NOMO-1 (cell line): ENCODE data around the gene KCNIP4.

Experiments used
- DNase-seq, 2 experiments: peaks; one replicate each; lab custom pipeline; 2025; ENCODE audit not compliant: unreplicated experiment in 2 of 2; lab: John Stamatoyannopoulos, UW

The KCNIP4 gene

DNA sequence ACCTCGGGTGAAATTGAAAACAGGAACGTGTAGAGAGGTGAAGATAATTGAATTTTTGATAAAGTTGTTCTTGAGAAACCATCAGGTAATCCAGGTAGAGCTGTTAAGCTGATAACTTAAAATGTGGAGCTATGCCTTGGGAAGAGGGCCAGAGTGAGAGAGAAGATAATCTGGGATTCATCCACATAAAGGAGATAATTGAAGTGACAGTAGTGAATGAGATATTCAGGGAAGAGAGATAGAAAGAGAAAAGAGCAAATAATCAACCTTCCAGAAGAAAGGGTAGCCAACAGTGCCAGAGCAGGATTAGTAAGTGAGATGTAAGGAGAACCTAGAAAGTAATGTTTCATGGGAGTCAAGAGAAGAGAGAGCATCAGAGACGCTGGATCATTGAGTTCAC is 950.7 kb downstream of the KCNIP4 start:
- no peak for DNase-seq

DNA sequence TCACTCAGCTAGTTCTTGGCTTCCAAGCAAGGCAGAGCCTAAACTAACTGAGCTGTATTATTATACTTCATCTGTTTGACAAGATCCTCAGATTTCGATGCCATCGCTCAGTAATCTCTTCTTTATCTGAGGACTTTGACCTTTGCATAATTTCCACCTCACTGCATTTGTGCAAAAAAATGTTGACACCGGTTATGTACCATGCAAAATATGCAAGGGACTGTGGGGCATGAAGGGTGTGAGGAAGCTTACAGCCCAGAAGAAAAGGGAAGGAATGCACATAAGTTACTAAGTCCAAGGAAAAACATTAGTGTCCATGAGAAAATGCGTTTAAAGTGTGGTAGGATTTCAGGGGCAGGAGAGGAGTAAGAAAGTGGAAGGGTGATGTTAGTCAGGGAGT is 953.0 kb downstream of the KCNIP4 start:
- DNase-seq = no peak

DNA sequence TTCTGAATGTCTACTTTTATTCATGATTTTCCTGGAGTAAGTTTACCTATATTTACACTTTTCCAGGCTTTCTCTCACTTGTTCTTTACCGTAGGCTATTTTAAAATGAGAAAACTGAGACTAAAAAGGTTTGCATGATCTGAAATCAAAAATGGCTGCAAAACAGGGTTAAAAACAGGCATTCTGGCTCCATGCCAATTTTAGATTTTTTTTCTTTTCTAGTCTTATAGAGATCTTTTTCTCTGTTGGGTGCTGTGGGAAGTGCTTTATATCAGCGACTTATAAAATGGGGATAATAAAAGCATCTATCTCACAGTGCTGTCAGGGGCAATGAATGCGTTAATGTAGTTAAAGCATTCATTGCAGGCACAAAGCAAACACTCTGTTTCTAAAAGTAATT is 953.6 kb downstream of the KCNIP4 start:
- no peak for DNase-seq

DNA sequence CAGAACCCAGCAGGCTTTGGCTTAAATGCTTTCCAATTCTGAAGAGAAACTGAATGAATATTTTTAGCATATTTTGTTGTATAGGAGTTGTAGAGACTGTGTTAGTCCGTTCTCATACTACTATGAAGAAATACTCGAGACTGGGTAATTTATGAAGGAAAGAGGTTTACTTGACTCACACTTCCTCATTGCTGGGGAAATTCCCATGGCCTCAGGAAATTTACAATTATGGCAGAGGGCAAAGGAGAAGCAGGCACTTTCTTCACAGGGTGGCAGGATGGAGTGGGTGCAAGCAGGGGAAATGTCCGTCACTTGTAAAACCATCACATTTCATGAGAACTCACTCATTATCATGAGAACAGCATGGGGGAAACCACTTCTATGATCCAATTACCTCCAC is 956.6 kb downstream of the KCNIP4 start:
- peak; percentile 76 to 80 for DNase-seq

DNA sequence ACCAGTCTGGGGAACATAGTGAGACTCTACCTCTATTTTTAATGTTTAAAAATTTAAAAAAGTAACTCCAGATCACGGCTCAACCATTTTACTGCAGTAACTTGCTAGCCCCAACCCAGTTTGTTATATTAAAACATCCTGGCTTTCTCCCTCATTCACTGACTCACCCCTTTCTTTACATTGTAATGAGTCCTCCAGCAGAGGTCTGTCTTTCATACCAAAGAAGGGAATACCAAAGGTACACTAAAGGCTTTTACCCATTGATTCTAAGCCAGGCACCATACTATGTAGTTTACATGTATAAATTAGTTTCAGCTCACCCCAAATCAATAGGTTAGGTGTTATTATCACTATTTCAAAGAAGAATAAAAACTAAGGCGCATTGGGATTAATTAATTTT is 961.4 kb downstream of the KCNIP4 start:
- DNase-seq = no peak

DNA sequence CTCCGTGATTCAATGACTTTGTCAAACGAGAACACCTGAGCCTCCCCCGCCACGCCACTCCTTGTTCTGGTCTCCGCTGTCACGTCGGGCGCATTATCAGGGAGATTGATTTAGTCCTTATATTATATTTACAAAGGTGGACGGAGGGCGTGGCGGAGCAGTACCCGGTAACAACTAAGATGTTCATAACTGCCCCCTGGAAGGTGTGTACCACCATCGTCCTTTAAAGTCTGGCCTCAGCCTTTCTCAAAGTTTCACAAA is 964.1 kb downstream of the KCNIP4 start:
- DNase-seq = no peak

DNA sequence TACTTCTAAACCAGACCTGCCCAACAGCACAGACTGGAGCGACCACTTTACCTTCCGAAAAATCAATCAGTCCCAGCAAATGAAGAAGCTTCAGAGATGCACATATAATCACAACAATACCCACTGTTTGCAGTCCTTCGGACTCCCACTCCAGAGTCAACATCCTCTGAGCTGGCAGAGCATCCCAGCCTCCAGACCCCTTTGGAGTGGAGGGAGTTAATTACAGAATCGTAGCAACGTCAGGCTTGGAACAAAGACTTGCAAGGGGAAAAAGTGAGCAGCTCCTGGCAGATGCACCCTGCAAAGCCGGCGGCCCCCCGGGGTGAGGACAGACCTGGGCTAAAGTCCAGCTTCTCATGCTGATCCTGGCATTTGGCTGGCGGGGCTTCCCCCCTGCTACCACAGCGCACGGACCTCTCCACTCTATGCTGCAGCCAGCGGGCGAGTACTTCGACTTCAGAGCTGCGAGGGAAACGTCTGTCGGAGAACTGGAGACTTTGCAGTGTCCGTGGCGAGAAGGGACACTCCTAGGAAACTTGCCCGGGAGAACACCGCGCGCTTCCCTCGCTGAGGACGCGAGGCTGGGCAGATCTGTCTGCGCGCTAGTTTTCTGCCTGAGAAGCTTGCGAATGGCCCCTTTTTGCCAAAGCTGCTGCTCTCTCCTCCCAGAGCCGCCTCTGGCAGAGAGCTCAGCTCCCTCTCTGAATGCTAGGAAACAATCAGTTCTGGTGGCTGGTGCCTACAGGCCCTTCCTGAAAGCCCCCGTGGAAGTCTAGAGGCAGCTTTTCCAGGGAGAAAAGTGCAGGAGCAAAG is 964.6 kb downstream of the KCNIP4 start:
- DNase-seq = no peak

DNA sequence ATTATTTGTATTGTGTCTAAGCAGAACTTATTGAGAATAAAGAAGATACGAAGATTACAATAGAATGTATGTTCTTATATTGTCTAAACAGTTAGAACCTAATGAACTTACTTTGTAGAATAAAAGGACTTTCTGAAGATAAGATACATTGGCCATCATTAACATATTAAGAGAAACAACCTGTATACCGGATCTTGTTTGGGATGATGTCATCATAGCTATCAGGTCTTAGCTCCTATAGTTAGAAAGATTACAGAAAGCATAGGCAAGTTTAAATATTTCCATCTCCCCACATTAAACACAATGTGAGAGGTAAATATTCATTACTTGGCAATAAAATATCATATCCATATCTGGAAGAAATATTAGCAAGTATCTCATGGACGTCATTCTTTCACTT is 966.0 kb downstream of the KCNIP4 start:
- DNase-seq = no peak

DNA sequence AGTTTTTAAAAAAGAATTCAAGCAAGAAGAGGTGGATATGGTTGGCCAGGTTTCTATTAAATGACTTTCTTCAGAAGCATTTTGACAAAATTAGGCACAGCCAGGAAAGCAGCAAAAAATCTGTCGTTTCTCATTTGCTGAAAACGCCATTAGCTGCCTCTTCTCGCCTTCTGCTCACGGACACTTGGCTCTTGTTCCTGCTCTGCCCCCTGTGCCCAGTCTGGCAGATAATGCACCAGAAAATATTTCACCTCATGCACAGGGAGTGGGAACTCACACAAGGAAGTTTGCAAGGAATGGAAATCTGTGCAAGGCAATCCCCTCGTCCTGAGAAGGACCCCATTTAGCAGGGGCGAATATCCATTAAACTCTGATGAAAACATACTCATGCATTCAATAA is 988.3 kb downstream of the KCNIP4 start:
- no peak for DNase-seq

DNA sequence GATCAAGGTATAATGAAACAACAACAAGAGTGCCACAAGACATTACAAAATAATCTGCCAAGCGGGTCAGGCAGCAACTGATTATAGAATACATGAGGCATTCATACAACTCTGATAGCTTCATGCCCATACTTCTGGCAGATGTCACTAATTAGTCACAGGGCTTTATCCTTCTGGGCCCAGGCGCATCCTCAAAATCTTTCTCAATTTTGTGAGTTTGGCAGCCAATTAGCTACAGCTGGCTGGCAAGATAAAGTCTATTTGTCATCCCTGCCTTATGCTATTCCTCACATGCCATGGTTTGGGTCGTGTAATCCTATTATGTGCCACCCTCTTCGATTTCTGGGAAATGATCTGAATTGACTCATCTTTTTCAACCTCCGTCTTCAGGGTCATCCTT is 994.0 kb downstream of the KCNIP4 start:
- DNase-seq = no peak

DNA sequence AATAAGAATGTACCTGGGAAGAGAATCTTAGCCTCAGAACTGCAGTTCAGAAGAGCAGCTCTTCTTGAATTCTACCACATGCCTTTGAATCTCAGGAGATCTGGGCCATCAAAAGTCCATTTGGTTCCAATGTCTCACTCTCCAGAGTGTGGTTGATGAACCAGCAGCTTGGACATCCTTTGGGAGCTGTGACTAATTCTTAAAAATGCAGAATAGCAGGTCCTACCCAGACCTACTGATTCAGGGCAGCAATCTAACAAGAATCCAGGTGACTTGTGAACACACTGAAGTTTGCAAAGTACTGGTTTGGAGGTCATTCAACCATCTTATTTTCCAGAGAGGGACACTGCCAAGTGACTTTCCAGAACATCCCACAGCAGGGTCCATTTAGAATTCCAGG is 1003.6 kb downstream of the KCNIP4 start:
- no peak for DNase-seq

DNA sequence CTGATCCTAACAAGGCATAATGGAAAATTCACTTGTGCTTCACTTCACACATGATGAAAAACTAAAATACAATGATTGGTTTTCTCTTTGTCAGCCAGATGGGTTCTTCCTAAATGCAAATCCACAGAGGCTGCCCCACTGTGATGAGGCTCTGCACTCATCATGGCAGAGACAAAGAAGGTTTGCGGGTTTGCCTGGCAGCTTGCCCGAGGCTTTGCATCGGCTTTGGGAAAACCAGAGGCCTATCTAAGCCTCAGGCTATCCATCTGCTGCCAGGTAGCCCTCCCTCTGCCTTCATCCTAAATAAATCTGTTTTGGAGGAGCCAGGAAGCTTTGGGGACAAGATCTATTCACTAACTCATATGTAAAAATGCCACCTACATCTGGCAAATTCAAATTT is 1004.1 kb downstream of the KCNIP4 start:
- no peak for DNase-seq

DNA sequence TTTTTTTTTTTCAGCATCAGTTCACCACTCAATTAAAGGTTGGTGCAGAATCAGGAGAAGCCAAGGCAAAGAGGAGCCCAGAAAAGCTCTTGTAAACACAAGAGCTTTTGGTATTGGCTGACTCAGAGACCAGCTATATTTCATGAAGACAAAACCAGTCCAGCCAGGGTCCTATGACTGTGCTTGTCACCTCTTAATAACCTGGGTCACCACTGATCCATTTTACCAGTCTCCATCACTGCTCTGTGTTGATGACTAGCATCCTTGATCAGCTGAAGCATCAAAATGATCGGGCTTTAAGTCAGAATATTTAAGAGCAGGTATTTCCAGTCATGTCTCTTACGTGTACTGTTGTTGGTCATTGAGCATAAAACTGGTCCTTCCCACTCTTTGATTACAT is 1010.4 kb downstream of the KCNIP4 start:
- no peak for DNase-seq

DNA sequence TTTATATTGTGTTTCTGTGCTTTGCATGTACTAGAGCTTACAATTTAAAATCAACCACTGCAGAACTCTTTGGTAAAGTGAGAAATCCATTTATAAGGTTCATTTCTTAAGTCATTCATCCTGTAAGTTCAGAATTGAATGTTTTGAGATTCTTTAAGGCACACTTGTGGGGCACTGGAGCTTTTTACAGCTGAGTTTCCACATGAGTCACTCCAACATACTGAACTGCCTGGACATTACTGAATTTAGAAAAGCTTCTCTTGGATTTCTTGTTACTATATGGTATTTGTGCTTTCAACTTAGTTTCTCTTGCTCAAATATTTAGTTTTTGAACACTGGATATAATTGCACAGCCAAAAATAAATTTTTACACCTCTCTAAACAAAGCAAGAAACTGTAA is 1022.0 kb downstream of the KCNIP4 start:
- DNase-seq = no peak

DNA sequence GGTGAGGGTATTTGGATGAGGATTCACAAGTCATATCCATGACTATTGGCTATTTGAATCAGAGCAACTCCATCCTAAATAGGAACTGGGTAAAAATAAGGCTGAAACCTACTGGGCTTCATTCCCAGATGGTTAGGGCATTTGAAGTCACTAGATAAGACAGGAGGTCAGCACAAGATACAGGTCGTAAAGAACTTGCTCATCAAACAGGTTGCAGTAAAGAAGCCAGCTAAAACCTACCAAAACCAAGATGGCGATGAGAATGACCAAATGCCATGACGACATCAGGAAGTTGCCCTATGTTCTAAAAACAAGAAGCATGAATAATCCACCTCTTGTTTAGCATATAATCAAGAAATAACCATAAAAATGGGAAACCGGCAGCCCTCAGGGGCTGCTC is 1023.4 kb downstream of the KCNIP4 start:
- DNase-seq = no peak

DNA sequence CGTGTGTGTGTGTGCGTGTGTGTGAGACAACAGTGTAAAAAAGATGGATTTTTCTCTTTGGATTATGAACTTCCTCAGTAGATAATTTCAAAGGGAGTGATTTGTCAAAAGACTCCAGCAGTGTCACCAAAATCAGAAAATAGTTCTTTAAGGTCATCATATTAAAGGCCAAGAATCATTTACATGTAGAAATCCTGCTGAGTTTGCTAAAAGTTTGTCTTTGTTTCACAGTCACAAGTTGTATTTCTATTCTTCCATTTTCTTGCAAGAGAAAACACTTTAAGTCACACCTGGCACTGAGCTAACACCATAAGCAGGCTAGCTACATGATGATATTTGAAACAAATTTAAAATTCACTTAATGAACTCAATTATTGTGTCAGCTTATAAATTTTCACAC is 1025.6 kb downstream of the KCNIP4 start:
- no peak for DNase-seq

DNA sequence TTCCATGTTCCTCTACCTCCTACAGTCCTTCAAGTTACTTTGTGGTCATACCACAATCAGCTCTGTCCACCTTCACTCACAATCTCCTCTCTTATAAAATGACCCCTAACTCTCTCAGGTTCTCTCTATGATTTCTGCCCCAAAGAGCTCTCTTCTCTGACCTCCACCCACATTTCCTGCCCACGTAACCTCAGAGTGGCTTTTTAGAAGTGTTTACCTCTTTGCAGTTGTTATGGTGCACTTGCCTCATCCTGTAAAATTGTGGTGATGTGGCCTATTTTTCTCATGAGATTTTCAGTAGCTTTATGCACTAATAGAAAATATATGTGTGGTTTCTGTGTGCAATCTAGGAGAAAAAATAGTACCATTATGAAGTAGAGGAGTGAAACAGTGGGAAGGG is 1032.5 kb downstream of the KCNIP4 start:
- DNase-seq = no peak

DNA sequence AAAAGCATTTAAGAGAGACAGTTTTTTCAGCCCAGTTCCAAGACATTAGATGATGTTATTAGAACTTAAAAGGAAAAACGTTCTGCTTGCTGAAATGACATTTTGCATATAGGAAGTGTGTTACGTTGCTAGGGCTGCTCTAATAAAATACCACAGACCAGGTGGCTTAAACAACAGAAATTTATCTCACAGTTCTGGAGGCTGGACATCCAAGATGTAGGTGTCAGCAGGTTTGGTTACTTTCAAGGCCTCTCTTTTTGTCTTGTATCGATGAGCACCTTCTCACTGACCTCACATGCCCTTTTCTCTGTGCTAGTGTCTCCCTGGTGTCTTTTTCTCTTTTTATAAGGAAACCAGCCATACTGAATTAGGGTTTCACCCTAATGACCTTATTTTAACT is 1043.6 kb downstream of the KCNIP4 start:
- no peak for DNase-seq

DNA sequence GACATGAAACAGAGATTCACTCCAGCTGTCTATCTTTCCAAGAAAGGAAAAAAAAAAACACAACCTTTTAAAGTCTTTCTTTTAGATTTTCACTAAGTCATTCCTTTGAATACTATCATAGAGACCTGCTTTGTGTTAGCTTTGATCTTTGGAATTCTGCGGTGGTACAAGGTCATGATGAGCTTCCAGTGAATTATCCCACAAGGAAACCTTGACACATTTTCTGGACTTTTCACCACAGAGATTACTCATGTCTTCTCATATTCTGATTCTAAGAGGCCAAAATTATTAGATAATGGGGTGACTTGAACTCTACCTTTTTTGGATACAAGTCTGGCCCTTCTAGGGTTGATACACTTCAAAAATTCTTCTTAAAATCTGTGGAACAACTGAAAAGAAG is 1046.7 kb downstream of the KCNIP4 start:
- DNase-seq = no peak

DNA sequence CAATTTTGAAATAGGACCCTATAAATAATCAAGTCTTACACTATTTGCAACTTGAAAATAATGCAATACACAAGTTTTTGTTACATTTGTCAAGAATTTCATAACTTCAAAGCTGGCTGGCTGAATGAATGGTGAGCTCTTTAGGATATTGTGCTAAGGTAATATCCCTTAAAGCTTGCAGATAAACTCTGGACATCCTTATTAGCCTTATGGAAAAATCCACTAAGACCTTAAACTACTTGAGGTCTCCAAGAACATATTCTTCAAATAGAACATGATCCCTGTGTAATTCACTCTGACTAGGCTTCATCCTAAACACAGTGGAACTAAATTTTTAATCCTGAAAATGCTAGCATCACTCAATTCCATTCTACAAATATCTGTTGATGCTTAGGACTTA is 1049.0 kb downstream of the KCNIP4 start:
- DNase-seq = no peak

DNA sequence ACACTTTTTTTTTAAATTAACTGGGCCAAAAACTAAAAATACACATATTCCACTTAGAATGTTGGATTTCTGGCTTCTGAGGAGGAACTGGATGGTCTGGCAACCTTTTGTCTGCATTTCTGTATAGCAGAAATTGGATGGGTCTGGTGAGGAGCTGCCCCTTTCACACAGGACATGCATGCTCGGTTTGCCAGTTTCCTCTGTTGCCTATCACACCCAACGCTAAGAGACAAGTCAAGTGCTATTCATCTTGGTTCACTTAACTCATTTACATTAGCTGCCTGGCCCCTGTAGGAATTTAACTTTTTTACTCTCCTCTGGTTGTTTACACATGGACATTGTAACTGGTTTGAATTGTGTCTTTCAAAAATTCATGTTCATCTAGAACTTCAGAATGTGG is 1052.6 kb downstream of the KCNIP4 start:
- DNase-seq = no peak

DNA sequence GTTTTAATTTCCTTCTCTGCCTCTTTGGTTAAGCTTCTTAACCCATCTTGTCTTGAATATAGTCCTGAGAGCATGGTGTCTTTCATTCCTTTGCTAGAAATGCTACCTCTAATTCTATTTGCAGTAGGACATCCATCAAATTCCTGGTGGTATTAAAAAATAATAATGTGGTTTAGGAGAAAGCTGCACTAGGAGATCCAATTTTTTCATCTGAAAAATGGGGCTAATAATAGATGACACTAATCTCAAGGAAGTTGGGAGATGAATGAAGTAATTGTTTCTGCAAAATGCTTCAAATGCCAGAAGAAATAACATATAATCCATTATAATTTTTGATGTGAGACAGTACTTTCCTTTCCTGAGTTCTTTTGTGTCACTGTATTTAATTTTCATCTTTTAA is 1053.4 kb downstream of the KCNIP4 start:
- DNase-seq = no peak

DNA sequence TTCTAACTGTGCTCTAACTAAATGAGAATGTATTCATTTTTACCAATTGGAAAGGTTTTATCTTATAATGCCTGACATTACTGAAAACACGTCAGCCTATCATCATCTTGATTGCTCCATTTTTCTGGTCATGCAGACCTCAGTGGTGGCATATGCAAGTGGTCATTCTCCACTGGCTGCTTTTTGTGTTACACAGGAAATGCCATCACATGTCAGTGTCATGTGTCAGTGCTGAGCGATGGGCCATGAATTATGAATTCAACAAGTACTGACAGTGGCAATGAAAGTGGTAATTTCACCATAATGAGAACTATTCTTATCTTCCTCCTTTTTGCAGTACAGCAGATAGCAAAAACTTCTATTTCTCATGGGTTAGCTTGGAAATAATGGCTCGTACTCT is 1057.8 kb downstream of the KCNIP4 start:
- no peak for DNase-seq
